A673 (cell line): Measurements from ENCODE around the gene ERMN. TPM values are rescaled to one million over a fixed set of nuclear protein-coding genes. Genes with fewer than 3 reads are reported as not detected.

ENCODE experiments used
- BruUV-seq: library from RNA; stranded (reverse); fragments of 400-500 nt; replicated peaks from 2 replicates; lab custom pipeline; 2021; lab: Mats Ljungman, UMichigan
- CTCF ChIA-PET: fragments of 300-600 bp; sonication (Branson Sonifier 250); formaldehyde crosslinking; loops from one replicate; lab custom pipeline; 2022; ENCODE audit warnings: antibody characterized with exemption; lab: Charles Lee
- POLR2A ChIA-PET: fragments of 300-600 bp; sonication (Branson Sonifier 250); formaldehyde crosslinking; loops from one replicate; lab custom pipeline; 2022; ENCODE audit warnings: antibody characterized with exemption; ENCODE audit not compliant: low non-redundant PET; lab: Charles Lee
- DNase-seq: peaks from one replicate; pipeline ENCODE4 v3.0.0-alpha.2; 2015; ENCODE audit warnings: low spot score
- H3K27ac ChIP-seq: fragments of 200-600 bp; sonication (generic); 2 replicates; pipeline ENCODE4 v1.5.1; 2016; ENCODE audit warnings: mixed run types, low read depth, mild to moderate bottlenecking, mixed read lengths, antibody characterized with exemption, low read length; ENCODE audit not compliant: poor library complexity, severe bottlenecking
- H3K27me3 ChIP-seq: fragments of 200-600 bp; sonication (generic); replicated peaks from 2 replicates; pipeline ENCODE4 v1.6.1; 2017; ENCODE audit warnings: mixed run types, low read depth, mild to moderate bottlenecking, mixed read lengths, antibody characterized with exemption, low read length; ENCODE audit not compliant: insufficient read depth, poor library complexity
- H3K36me3 ChIP-seq: fragments of 200-600 bp; sonication (generic); 2 replicates; pipeline ENCODE4 v1.6.1; 2016; ENCODE audit warnings: mixed run types, mild to moderate bottlenecking, mixed read lengths, antibody characterized with exemption, low read length; ENCODE audit not compliant: insufficient read depth, poor library complexity, severe bottlenecking
- H3K4me1 ChIP-seq: fragments of 200-600 bp; sonication (generic); 2 replicates; pipeline ENCODE4 v1.6.1; 2017; ENCODE audit warnings: mixed run types, mild to moderate bottlenecking, mixed read lengths, antibody characterized with exemption, low read length; ENCODE audit not compliant: insufficient read depth, poor library complexity, severe bottlenecking
- H3K4me3 ChIP-seq: fragments of 200-600 bp; sonication (generic); 2 replicates; pipeline ENCODE4 v1.5.1; 2016; ENCODE audit warnings: low read depth, mixed run types, mild to moderate bottlenecking, mixed read lengths, low read length; ENCODE audit not compliant: poor library complexity, severe bottlenecking
- H3K9me3 ChIP-seq: fragments of 200-600 bp; sonication (generic); 2 replicates; pipeline ENCODE4 v1.6.1; 2016; ENCODE audit warnings: mixed run types, low read depth, mild to moderate bottlenecking, mixed read lengths, antibody characterized with exemption, low read length; ENCODE audit not compliant: poor library complexity, severe bottlenecking
- EZH2 ChIP-seq: fragments of 200-600 bp; sonication (generic); IDR thresholded peaks from 2 replicates; pipeline ENCODE4 v1.6.1; 2017; ENCODE audit warnings: borderline replicate concordance, low read depth, mild to moderate bottlenecking, mixed read lengths, antibody characterized with exemption, low read length; ENCODE audit not compliant: poor library complexity, severe bottlenecking
- intact Hi-C: fragments of 100-400 bp; cut with micrococcal nuclease; formaldehyde crosslinking; loops from one replicate; pipeline ENCODE4 v1.10.0; 2022; ENCODE audit not compliant: unreplicated experiment
- total RNA-seq: library from RNA; stranded (reverse); gene quantifications from 2 replicates; pipeline ENCODE4 v1.2.3, GENCODE V29; 2021
- TF ChIP-seq, protein P1 (sequence below): fragments of 300-800, 200-600 bp; sonication (generic); conservative IDR thresholded peaks from 2 replicates; pipeline ENCODE4 v1.5.1; 2017; ENCODE audit warnings: low read depth, mild to moderate bottlenecking, antibody characterized with exemption, low read length, moderate library complexity, mixed read lengths

ERMN gene
- total RNA-seq, 1 experiment from 2014 or later: not detected

DNA sequence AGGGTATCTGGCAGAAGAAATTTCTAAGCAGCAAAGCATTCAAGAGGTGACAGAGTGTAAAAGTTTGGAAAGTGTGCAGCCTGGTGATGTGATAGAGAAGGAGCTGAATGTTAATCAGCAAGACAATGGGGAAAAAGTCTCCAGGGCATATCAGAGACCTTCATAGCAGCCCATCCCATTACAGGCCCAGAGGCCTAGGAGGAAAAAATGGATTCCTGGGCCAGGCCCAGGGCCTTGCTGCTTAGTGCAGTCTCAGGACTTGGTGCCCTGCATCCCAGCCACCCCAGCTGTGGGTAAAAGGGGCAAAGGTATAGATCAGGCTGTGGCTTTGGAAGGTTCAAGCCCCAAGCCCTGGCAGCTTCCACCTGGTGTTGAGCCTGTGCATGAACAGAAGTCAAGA is 35.9 kb upstream of the ERMN start:
- ChIA-PET POLR2A (no interaction called here), CTCF (no interaction called here)

DNA sequence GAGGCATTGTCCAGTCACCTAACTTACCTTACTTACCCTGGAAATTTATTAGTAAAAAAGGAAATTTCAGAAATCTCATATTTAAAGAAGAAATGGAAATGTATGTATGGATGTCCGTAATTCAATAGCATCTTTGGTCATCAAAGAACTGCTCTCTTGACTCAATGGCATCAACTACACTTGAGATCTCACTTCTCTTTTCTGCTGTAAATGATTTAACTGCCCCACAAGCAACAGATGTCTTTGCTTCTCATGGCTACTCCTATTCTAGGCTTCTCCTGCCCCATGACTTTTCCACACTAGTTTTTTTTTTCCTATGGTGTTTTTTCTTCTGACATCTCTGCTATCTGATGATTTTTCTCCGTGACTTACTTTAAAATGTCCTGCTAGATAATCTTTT is 34.0 kb upstream of the ERMN start:
- DNase-seq: no peak
- H3K27ac ChIP-seq: no peak overlapping the region
- no peaks in the 10 kb centered on the region for H3K9me3 ChIP-seq
- no peak overlapping the region for H3K4me3 ChIP-seq
- POLR2A ChIA-PET: no interaction called here
- CTCF ChIA-PET: no interaction called here
- TF ChIP-seq, protein P1, sequence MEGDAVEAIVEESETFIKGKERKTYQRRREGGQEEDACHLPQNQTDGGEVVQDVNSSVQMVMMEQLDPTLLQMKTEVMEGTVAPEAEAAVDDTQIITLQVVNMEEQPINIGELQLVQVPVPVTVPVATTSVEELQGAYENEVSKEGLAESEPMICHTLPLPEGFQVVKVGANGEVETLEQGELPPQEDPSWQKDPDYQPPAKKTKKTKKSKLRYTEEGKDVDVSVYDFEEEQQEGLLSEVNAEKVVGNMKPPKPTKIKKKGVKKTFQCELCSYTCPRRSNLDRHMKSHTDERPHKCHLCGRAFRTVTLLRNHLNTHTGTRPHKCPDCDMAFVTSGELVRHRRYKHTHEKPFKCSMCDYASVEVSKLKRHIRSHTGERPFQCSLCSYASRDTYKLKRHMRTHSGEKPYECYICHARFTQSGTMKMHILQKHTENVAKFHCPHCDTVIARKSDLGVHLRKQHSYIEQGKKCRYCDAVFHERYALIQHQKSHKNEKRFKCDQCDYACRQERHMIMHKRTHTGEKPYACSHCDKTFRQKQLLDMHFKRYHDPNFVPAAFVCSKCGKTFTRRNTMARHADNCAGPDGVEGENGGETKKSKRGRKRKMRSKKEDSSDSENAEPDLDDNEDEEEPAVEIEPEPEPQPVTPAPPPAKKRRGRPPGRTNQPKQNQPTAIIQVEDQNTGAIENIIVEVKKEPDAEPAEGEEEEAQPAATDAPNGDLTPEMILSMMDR: no peak
- no peak for TF ChIP-seq EZH2
- no peaks in the 10 kb centered on the region for H3K27me3 ChIP-seq
- intact Hi-C loops: no loop called here
- no TSS peak for BruUV-seq
- no peaks in the 10 kb centered on the region for H3K36me3 ChIP-seq
- H3K4me1 ChIP-seq: no peaks in the 10 kb centered on the region

More for the DNA sequence above, 35.9 kb upstream of the ERMN start:
- DNase-seq: no peak
- intact Hi-C loops: no loop called here
- Histone ChIP-seq H3K4me1 (no peaks in the 10 kb centered on the region), H3K27ac (no peak overlapping the region), H3K4me3 (no peak overlapping the region), H3K27me3 (no peaks in the 10 kb centered on the region), H3K9me3 (no peaks in the 10 kb centered on the region), H3K36me3 (no peaks in the 10 kb centered on the region)
- no TSS peak for BruUV-seq
- TF ChIP-seq, protein P1: no peak
- no peak for TF ChIP-seq EZH2

DNA sequence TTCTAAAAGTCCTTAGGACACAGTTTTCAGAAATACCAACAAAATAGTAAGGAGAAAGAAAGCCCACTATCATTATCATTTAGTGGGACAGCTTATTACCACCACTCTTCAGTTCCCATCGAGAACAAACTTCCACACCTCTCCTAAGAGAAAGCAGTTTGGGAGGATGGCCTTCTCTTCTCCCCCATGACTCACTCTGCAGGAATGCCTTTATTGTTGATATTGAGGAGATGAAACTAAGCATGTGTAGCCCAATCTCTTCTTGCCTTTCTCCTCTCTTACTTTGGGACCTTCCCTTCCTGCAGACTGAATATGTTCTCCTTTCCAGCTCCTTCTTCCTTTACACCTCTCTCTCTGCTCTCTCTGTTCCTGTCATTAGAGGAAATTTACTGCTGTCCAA is 30.0 kb upstream of the ERMN start:
- H3K36me3 ChIP-seq: no peaks in the 10 kb centered on the region
- no peaks in the 10 kb centered on the region for H3K9me3 ChIP-seq
- H3K4me1 ChIP-seq: no peaks in the 10 kb centered on the region
- H3K27ac ChIP-seq: no peak overlapping the region
- POLR2A ChIA-PET: no interaction called here
- no TSS peak for BruUV-seq
- DNase-seq: peak; percentile 2
- no peaks in the 10 kb centered on the region for H3K27me3 ChIP-seq
- H3K4me3 ChIP-seq: no peak overlapping the region
- TF ChIP-seq EZH2: no peak
- TF ChIP-seq, protein P1: no peak
- intact Hi-C loops: no loop called here
- CTCF ChIA-PET: no interaction called here
